Endodermal cell (in vitro differentiated cells): ENCODE results near the gene ARRDC1. TPM values are rescaled to one million over a fixed set of nuclear protein-coding genes. Genes with fewer than 3 reads are reported as not detected.

ENCODE experiments used
- DNase-seq: peaks from one replicate; pipeline ENCODE4 v3.0.0-alpha.2; 2017
- H3K27ac ChIP-seq: 2 replicates; pipeline ENCODE4 v1.5.1; 2013; ENCODE audit warnings: mild to moderate bottlenecking, low read depth, low read length, moderate library complexity
- H3K27me3 ChIP-seq: 2 replicates; pipeline ENCODE4 v1.6.1; 2013; ENCODE audit warnings: mild to moderate bottlenecking, low read length, moderate library complexity; ENCODE audit not compliant: insufficient read depth, control insufficient read depth, poor library complexity, severe bottlenecking
- H3K36me3 ChIP-seq: 2 replicates; pipeline ENCODE4 v1.7.0; 2013; ENCODE audit warnings: mild to moderate bottlenecking, low read length, moderate library complexity; ENCODE audit not compliant: control insufficient read depth, insufficient read depth
- H3K4me1 ChIP-seq: one replicate; pipeline ENCODE4 v1.7.0; 2013; ENCODE audit warnings: low read length; ENCODE audit not compliant: control insufficient read depth, insufficient read depth
- H3K4me3 ChIP-seq: 2 replicates; pipeline ENCODE4 v1.5.1; 2013; ENCODE audit warnings: mild to moderate bottlenecking, low read length, moderate library complexity
- H3K9ac ChIP-seq: 2 replicates; pipeline ENCODE4 v1.6.1; 2013; ENCODE audit warnings: mild to moderate bottlenecking, low read length, moderate library complexity; ENCODE audit not compliant: poor library complexity, severe bottlenecking; ENCODE audit errors: extremely low read depth
- H3K9me3 ChIP-seq: 2 replicates; pipeline ENCODE4 v1.6.1; 2013; ENCODE audit warnings: mild to moderate bottlenecking, low read length, moderate library complexity; ENCODE audit not compliant: control insufficient read depth
- H3K27ac Mint-ChIP-seq: 2 replicates; pipeline ENCODE4 v1.8.0; 2020; ENCODE audit warnings: mixed read lengths
- H3K27me3 Mint-ChIP-seq: 2 replicates; pipeline ENCODE4 v1.8.0; 2021; ENCODE audit warnings: mild to moderate bottlenecking, mixed read lengths; ENCODE audit not compliant: insufficient read depth
- H3K36me3 Mint-ChIP-seq: 2 replicates; pipeline ENCODE4 v1.8.0; 2020; ENCODE audit warnings: low read depth, mixed read lengths
- H3K4me1 Mint-ChIP-seq: 2 replicates; pipeline ENCODE4 v1.8.0; 2020; ENCODE audit warnings: mixed read lengths
- H3K4me3 Mint-ChIP-seq: 2 replicates; pipeline ENCODE4 v1.8.0; 2020; ENCODE audit warnings: mild to moderate bottlenecking, moderate library complexity, mixed read lengths
- H3K9me3 Mint-ChIP-seq: 2 replicates; pipeline ENCODE4 v1.8.0; 2020; ENCODE audit warnings: mild to moderate bottlenecking, mixed read lengths
- WGBS, 2 experiments: methylation state at CpG; one replicate each; pipeline versions ENCODE4 v1.1.5 to v1.1.7; 2013; ENCODE audit warnings: missing lambda C conversion rate in 2 of 2, mixed read lengths in 1 of 2; ENCODE audit not compliant: insufficient coverage in 1 of 2, insufficient read length in 1 of 2; 5-methylcytosine and 5-hydroxymethylcytosine counted together
- total RNA-seq, 2 donors: library from RNA; stranded (reverse); fragmentation: NEBNext Ultra II Directional in 1 of 2; extraction: Animal tissue kit (Norgen Biotek cat#: 25700) in 1 of 2; gene quantifications; 2 replicates in 1 of 2; 3 replicates in 1 of 2; pipeline ENCODE4 v1.2.1, GENCODE V29; 2021
- TF ChIP-seq, protein P1 (sequence below): fragments of 200-600 bp; sonication (generic); conservative IDR thresholded peaks from 2 replicates; pipeline ENCODE4 v1.5.0; 2021; ENCODE audit warnings: antibody characterized with exemption, mild to moderate bottlenecking

Gene ARRDC1
- total RNA-seq, 2 donors from 2014 or later: 41.5 to 46.2 TPM

DNA sequence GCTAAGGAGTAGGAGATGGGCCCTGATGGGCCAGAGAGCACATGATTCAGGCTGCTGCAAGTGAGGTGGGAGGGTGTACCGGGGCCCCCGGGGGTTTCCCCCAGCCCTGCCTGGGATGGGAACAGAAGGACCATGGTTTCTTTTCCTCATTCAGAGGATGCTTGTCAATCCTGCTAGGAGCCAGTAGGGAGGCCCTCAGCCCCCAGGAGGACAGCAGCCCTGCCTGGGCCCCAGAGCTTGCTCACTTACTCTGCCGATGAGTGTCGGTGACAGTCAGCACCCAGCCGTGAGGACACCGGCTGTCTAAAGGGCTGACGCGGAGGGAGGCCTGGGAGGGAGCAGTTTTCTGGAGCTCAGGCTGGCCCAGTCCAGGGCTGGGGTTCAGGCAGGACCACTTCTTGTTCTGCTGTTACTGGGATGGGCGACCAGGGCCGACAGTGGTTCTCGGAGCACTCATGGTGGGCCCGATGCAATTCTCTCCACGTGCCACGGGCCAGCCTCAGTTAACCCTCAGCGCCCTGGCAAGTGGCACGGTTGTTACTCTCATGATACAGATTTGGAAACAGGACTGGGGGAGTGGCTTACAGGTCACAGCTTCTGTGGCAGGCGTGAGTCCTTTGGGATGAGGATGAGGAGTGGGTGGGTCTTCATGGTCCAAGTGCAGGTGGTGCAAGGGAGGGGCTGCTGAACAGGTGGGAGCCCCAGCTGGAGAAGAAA, 1.8 kb downstream of the ARRDC1 start:
- Mint-ChIP-seq H3K9me3 (no peaks in the 10 kb centered on the region), H3K4me1 (peaks cover 27% of the 10 kb centered on the region), H3K4me3 (peak overlapping the region; percentile 62), H3K36me3 (no peaks in the 10 kb centered on the region), H3K27ac (no peak overlapping the region), H3K27me3 (peaks cover 6% of the 10 kb centered on the region)
- Histone ChIP-seq H3K27ac (no peak overlapping the region), H3K9me3 (no peaks in the 10 kb centered on the region), H3K4me3 (peak overlapping the region; percentile 77), H3K9ac (no peak overlapping the region), H3K36me3 (no peaks in the 10 kb centered on the region), H3K27me3 (no peaks in the 10 kb centered on the region), H3K4me1 (no peaks in the 10 kb centered on the region)
- 89 to 91% methylated on average over 9 to 17 of the region's 17 CpGs for WGBS, 2 experiments
- TF ChIP-seq, protein P1, sequence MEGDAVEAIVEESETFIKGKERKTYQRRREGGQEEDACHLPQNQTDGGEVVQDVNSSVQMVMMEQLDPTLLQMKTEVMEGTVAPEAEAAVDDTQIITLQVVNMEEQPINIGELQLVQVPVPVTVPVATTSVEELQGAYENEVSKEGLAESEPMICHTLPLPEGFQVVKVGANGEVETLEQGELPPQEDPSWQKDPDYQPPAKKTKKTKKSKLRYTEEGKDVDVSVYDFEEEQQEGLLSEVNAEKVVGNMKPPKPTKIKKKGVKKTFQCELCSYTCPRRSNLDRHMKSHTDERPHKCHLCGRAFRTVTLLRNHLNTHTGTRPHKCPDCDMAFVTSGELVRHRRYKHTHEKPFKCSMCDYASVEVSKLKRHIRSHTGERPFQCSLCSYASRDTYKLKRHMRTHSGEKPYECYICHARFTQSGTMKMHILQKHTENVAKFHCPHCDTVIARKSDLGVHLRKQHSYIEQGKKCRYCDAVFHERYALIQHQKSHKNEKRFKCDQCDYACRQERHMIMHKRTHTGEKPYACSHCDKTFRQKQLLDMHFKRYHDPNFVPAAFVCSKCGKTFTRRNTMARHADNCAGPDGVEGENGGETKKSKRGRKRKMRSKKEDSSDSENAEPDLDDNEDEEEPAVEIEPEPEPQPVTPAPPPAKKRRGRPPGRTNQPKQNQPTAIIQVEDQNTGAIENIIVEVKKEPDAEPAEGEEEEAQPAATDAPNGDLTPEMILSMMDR: no peak
- DNase-seq: no peak

DNA sequence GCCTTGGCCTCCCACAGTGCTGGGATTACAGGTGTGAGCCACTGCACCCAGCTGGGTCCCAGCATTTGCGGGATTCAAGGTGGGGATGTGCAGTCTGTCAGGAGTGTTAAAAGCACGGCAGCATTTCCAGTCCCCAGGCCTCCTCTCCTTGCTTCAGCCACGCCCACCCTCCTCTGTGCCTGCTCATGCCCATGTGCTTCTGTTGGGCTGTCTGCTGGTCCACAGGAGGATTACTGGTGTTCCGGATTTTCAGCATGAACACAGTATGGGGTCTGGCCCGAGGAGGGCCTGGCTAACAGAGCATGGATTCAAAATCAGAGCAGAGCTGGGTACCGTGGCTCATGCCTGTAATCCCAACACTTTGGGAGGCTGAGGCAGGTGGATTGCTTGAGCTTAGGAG, 5.5 kb downstream of the ARRDC1 start:
- WGBS, 2 experiments: 88 to 89% methylated on average over 6 of the region's 6 CpGs
- peak overlapping the region; percentile 80 for H3K27ac Mint-ChIP-seq

DNA sequence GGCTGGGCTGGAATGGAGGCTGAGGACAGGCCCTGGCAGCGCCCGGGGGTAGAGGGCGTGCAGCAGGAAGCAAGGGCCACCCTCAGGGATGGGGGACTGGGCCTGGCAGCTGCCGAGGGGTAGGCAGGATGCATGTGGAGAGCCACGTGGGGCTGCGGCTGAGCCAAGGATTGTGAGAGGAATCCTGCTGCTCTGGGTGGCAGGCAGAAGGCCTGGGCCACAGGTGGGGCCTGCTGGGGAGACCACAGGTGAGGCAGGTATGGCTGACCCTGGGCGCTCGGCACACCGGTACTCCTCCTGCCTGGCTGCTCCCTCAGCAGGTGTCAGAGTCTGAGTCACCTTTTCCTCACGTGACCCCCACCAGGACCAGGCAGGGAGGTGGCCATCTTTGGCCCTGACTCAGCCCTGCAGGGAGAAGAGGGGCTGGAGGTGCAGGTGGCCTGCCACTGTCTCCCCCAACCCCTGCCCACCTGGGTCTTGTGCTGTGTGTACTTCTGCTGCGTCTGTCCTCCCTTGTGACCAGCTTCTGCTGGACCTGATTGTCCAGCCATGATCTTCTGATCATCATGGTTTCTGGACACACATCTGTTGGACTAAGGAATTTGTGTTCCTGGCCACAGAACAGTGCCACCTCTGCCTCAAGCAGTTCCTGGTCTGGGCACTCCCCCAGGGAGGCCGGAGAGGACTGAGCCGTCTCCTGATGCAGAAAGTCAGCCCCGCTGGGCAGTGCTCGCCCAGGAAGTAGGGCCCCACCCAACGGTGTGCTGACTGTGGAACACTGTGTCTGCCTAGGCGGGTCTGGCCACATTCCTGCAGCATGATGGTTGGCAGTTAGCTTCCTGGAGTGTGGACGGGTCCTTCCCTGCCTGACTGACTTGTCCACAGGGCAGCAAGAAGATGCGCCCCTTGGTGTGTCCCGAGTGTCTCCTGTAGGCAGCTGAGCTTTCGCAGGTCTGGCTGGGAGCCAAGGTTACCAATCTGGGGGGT, 6.4 kb downstream of the ARRDC1 start:
- Mint-ChIP-seq H3K27ac (peak overlapping the region; percentile 80), H3K4me1 (peaks cover 14% of the 10 kb centered on the region), H3K36me3 (peaks cover 7% of the 10 kb centered on the region), H3K9me3 (no peaks in the 10 kb centered on the region), H3K4me3 (no peak overlapping the region), H3K27me3 (no peaks in the 10 kb centered on the region)
- DNase-seq: peak; percentile 71
- Histone ChIP-seq H3K27ac (no peak overlapping the region), H3K27me3 (no peaks in the 10 kb centered on the region), H3K9me3 (no peaks in the 10 kb centered on the region), H3K4me1 (no peaks in the 10 kb centered on the region), H3K36me3 (peaks cover 23% of the 10 kb centered on the region), H3K9ac (no peak overlapping the region), H3K4me3 (no peak overlapping the region)
- WGBS, 2 experiments: 88 to 90% methylated on average over 10 to 21 of the region's 21 CpGs
- TF ChIP-seq, protein P1: no peak

More for the DNA sequence above, 5.5 kb downstream of the ARRDC1 start:
- Histone ChIP-seq H3K36me3 (peaks cover 13% of the 10 kb centered on the region), H3K9me3 (no peaks in the 10 kb centered on the region), H3K27ac (no peak overlapping the region), H3K4me1 (no peaks in the 10 kb centered on the region), H3K27me3 (no peaks in the 10 kb centered on the region), H3K9ac (no peak overlapping the region), H3K4me3 (no peak overlapping the region)
- H3K4me3 Mint-ChIP-seq: no peak overlapping the region
- H3K9me3 Mint-ChIP-seq: no peaks in the 10 kb centered on the region
- H3K4me1 Mint-ChIP-seq: peaks cover 16% of the 10 kb centered on the region
- H3K36me3 Mint-ChIP-seq: peaks cover 6% of the 10 kb centered on the region
- peak; percentile 48 for DNase-seq
- TF ChIP-seq, protein P1: no peak
- H3K27me3 Mint-ChIP-seq: no peaks in the 10 kb centered on the region
